ENCODE results near the gene ACOT2. TPM values are rescaled to one million over a fixed set of nuclear protein-coding genes. Genes with fewer than 3 reads are reported as not detected.

Gene ACOT2
- total and polyA plus RNA-seq, 10 of the 15 experiments (the other 5 are each of a cell fraction or from before 2014, with no cell fraction given): 9.6 to 41.9 (median 22.8) TPM

- Histone ChIP-seq H3K9me3 (replicated peaks; ENCODE audit: control insufficient read depth, insufficient read depth, low read length) (no peaks in the 10 kb centered on the region; the same call in 2 of the 3 replicates), H4K20me1 (ENCODE audit: control insufficient read depth, insufficient read depth) (no peaks in the 10 kb centered on the region), H3K79me2 (ENCODE audit: control insufficient read depth, insufficient read depth, low read length) (no peaks in the 10 kb centered on the region), H3K27ac (ENCODE audit: control insufficient read depth, insufficient read depth) (no peak overlapping the region), H3K27me3 (replicated peaks in 1 of 2; ENCODE audit: control insufficient read depth in 2 of 2, insufficient read depth in 2 of 2, low read length in 1 of 2) (peaks cover 2 to 9% of the 10 kb centered on the region in 2 experiments; a peak in 2 of 4 replicates), H3K4me3 (no peak overlapping the region; the same call in 1 of the 2 replicates), H3K4me1 (ENCODE audit: control insufficient read depth, insufficient read depth, low read length) (no peaks in the 10 kb centered on the region; the same call in 1 of the 2 replicates), H3K36me3 (ENCODE audit: control insufficient read depth in 2 of 2, insufficient read depth in 2 of 2, low read length in 1 of 2) (no peaks in the 10 kb centered on the region), H3K4me2 (ENCODE audit: control insufficient read depth, insufficient read depth) (peak overlapping the region; percentile 98; the same call in 1 of the 2 replicates), H2AFZ (ENCODE audit: control insufficient read depth, low read depth, low read length) (no peak overlapping the region; the same call in 1 of the 2 replicates), H3K9ac (ENCODE audit: control insufficient read depth, insufficient read depth, low read length) (no peak overlapping the region)
- in situ Hi-C loops (cut with MboI) (no loop called here), intact Hi-C loops (cut with micrococcal nuclease; ENCODE audit: unreplicated experiment) (no loop called here)
- TF ChIP-seq EGR1 (IDR thresholded peaks at IDR 0.05; ENCODE audit: borderline replicate concordance in 1 of 2, low read depth in 2 of 2, low read length in 2 of 2): no peak
- no peak for TF ChIP-seq SREBF2 (IDR thresholded peaks at IDR 0.05; ENCODE audit: low read length)
- no peak for TF ChIP-seq SRF (IDR thresholded peaks at IDR 0.05; ENCODE audit: low read depth in 2 of 2, low read length in 2 of 2)
- TF ChIP-seq, protein P1, sequence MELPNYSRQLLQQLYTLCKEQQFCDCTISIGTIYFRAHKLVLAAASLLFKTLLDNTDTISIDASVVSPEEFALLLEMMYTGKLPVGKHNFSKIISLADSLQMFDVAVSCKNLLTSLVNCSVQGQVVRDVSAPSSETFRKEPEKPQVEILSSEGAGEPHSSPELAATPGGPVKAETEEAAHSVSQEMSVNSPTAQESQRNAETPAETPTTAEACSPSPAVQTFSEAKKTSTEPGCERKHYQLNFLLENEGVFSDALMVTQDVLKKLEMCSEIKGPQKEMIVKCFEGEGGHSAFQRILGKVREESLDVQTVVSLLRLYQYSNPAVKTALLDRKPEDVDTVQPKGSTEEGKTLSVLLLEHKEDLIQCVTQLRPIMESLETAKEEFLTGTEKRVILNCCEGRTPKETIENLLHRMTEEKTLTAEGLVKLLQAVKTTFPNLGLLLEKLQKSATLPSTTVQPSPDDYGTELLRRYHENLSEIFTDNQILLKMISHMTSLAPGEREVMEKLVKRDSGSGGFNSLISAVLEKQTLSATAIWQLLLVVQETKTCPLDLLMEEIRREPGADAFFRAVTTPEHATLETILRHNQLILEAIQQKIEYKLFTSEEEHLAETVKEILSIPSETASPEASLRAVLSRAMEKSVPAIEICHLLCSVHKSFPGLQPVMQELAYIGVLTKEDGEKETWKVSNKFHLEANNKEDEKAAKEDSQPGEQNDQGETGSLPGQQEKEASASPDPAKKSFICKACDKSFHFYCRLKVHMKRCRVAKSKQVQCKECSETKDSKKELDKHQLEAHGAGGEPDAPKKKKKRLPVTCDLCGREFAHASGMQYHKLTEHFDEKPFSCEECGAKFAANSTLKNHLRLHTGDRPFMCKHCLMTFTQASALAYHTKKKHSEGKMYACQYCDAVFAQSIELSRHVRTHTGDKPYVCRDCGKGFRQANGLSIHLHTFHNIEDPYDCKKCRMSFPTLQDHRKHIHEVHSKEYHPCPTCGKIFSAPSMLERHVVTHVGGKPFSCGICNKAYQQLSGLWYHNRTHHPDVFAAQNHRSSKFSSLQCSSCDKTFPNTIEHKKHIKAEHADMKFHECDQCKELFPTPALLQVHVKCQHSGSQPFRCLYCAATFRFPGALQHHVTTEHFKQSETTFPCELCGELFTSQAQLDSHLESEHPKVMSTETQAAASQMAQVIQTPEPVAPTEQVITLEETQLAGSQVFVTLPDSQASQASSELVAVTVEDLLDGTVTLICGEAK (IDR thresholded peaks at IDR 0.05; ENCODE audit: borderline replicate concordance): no peak
- no peak for TF ChIP-seq HSF1 (IDR thresholded peaks at IDR 0.05; ENCODE audit: low read depth, low read length)
- TF ChIP-seq, protein P2, sequence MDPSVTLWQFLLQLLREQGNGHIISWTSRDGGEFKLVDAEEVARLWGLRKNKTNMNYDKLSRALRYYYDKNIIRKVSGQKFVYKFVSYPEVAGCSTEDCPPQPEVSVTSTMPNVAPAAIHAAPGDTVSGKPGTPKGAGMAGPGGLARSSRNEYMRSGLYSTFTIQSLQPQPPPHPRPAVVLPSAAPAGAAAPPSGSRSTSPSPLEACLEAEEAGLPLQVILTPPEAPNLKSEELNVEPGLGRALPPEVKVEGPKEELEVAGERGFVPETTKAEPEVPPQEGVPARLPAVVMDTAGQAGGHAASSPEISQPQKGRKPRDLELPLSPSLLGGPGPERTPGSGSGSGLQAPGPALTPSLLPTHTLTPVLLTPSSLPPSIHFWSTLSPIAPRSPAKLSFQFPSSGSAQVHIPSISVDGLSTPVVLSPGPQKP (IDR thresholded peaks at IDR 0.05; ENCODE audit: low read depth, low read length): no peak
- POLR2A ChIA-PET: interaction anchor here (1.2 kb wide), 1 partner anchor 43 kb away, joined by 4 read pairs; no protein-coding TSS in a partner anchor
- no peak for ATAC-seq
- FAIRE-seq: peak; percentile 41
- no peak for DNase-seq (ENCODE audit: low read depth, low spot score)
- WGBS (ENCODE audit: insufficient coverage, insufficient replicate concordance, low lambda C conversion rate, missing lambda C conversion rate): 76% methylated on average over 3 of the region's 3 CpGs
- SMC1A ChIA-PET (ENCODE audit: uncharacterized antibody, unreplicated experiment): interaction anchor here (0.8 kb wide), 1 partner anchor 100 kb away, joined by 3 read pairs; no protein-coding TSS in a partner anchor
- BruUV-seq (replicated peaks): no TSS peak
- RAD21 ChIA-PET (ENCODE audit: unreplicated experiment): no interaction called here
- CTCF ChIA-PET: interaction anchor here (0.5 to 2.1 kb wide), 7 partner anchors 17 to 105 kb away, joined by 3 to 6 read pairs (median 3); partner anchors contain the start of gene ACOT2
Measured at GRCh38 chr14:73613419-73613963, 44.5 kb downstream of the ACOT2 start.

Data from GM12878 (cell line).